ENCODE measurements around the gene C2orf49.

GRCh38 chr2:105394951-105395611 is 57.7 kb downstream of the C2orf49 start:
- TF ChIP-seq, protein P1, sequence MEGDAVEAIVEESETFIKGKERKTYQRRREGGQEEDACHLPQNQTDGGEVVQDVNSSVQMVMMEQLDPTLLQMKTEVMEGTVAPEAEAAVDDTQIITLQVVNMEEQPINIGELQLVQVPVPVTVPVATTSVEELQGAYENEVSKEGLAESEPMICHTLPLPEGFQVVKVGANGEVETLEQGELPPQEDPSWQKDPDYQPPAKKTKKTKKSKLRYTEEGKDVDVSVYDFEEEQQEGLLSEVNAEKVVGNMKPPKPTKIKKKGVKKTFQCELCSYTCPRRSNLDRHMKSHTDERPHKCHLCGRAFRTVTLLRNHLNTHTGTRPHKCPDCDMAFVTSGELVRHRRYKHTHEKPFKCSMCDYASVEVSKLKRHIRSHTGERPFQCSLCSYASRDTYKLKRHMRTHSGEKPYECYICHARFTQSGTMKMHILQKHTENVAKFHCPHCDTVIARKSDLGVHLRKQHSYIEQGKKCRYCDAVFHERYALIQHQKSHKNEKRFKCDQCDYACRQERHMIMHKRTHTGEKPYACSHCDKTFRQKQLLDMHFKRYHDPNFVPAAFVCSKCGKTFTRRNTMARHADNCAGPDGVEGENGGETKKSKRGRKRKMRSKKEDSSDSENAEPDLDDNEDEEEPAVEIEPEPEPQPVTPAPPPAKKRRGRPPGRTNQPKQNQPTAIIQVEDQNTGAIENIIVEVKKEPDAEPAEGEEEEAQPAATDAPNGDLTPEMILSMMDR (IDR thresholded peaks at IDR 0.05; ENCODE audit: borderline replicate concordance, extremely low read depth, low read length, poor library complexity, severe bottlenecking) = no peak
- no peak for TF ChIP-seq EZH2 (IDR thresholded peaks at IDR 0.05; ENCODE audit: borderline replicate concordance, low read depth, low read length, severe bottlenecking)

Data from DND-41 (cell line).